ENCODE measurements around the gene PCDH1.

DNA sequence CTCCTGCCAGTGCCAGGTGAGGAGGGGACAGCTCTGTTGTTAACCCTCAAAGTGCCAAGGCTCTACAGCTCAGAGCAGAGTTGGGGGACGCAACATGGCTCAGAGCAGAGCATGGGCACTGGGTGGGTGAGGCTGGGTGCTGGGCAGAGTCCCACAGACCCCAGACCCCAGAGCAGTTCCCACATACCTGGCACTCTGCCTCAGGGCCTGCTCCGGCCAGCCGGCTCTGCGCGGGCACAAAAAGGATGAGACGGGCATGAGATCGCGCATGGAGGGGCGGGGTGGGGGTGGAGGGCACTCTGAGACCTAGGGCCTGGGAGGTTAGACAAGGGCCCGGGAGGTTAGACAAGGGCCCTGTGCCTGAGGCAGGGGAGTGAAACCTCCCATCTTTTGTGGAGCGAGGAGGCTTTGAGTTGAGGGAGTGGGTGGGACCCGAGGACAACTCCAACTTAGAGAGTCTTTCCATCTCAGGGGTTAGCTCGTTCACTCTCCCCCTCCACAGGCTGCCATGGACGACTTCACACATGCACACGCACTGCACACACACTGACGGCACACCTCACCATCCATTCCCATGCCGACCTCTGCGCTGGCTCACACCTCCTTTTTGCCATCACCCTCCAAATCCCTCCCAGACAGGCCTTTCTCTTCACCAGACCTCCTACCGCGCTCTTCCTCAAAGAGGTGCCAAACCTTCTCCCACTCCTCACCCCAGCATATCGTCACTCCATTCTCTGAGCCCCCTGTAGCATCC is 22.0 kb downstream of the PCDH1 start:
- TF ChIP-seq, protein P1, sequence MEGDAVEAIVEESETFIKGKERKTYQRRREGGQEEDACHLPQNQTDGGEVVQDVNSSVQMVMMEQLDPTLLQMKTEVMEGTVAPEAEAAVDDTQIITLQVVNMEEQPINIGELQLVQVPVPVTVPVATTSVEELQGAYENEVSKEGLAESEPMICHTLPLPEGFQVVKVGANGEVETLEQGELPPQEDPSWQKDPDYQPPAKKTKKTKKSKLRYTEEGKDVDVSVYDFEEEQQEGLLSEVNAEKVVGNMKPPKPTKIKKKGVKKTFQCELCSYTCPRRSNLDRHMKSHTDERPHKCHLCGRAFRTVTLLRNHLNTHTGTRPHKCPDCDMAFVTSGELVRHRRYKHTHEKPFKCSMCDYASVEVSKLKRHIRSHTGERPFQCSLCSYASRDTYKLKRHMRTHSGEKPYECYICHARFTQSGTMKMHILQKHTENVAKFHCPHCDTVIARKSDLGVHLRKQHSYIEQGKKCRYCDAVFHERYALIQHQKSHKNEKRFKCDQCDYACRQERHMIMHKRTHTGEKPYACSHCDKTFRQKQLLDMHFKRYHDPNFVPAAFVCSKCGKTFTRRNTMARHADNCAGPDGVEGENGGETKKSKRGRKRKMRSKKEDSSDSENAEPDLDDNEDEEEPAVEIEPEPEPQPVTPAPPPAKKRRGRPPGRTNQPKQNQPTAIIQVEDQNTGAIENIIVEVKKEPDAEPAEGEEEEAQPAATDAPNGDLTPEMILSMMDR (IDR thresholded peaks at IDR 0.05), result no peak
- TF ChIP-seq POLR2A (IDR thresholded peaks at IDR 0.05) (no peak), EP300 (IDR thresholded peaks at IDR 0.05) (no peak)
